ENCODE results near the gene TMCC1. TPM values are rescaled to one million over a fixed set of nuclear protein-coding genes. Genes with fewer than 3 reads are reported as not detected.

The TMCC1 gene
- total RNA-seq, 1 experiment from 2014 or later, result 6.2 TPM

DNA sequence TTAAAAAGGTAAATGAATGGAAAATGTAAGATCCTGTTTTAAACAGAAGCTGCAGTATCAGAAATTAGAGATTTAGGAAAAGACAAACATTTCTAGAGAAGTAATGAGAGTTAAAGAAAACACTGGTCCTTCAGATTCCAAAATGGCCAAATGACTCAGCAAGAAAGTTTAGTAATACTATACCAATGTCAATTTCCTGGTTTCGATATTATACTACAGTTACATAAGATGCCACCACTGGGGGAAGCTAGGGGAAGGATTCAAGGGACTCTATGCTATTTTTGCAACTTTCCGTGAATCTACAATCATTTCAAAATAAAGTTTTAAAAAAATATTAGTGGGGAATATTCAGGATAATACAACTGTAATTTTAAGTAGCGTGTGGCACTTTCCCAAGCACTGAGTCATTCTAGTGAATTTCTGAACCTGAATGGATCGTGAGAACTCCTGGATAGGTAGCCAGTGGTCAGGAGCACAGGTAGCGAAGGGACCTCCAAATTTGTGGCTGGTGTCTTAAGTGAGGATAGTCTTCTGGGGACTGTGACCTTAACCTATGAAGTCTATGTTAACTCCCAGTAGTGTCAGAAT lies 37.6 kb downstream of the TMCC1 start:
- no peaks in the 10 kb centered on the region for H3K9me3 ChIP-seq (ENCODE audit: low read length)
- CTCF ChIA-PET, result no interaction called here
- peak overlapping the region; percentile 34; the same call in 1 of the 2 replicates for H3K9ac ChIP-seq (ENCODE audit: low read length)
- intact Hi-C loops (cut with micrococcal nuclease), result no loop called here
- peak; percentile 47 for DNase-seq
- H4K20me1 ChIP-seq (ENCODE audit: low read length), result no peaks in the 10 kb centered on the region
- BruUV-seq (replicated peaks), result no TSS peak
- POLR2A ChIA-PET (ENCODE audit: unreplicated experiment), result no interaction called here
- no peak for TF ChIP-seq EZH2phosphoT487 (IDR thresholded peaks at IDR 0.05; ENCODE audit: borderline replicate concordance, low read length)
- H3F3A ChIP-seq (ENCODE audit: low read length, unreplicated experiment), result no peaks in the 10 kb centered on the region
- H3K9me2 ChIP-seq (replicated peaks; ENCODE audit: low read length), result no peaks in the 10 kb centered on the region
- peaks cover 9% of the 10 kb centered on the region for H3K79me2 ChIP-seq (ENCODE audit: low read length)
- H3K4me1 ChIP-seq (ENCODE audit: insufficient read depth, low read length), result peaks cover 19% of the 10 kb centered on the region
- ATAC-seq, result peak; percentile 45; the same call in 1 of the 2 replicates
- H3K27ac ChIP-seq (ENCODE audit: low read length), result peak overlapping the region; percentile 71
- peak overlapping the region; percentile 22; the same call in 1 of the 2 replicates for H3K4me2 ChIP-seq (ENCODE audit: low read length)
- no peak overlapping the region for H2AFZ ChIP-seq (ENCODE audit: low read length)
- H3K27me3 ChIP-seq (ENCODE audit: low read length), result no peaks in the 10 kb centered on the region
- H3K4me3 ChIP-seq (ENCODE audit: low read length), result no peak overlapping the region
- peaks cover 8% of the 10 kb centered on the region for H3K36me3 ChIP-seq (ENCODE audit: low read depth, low read length)

DNA sequence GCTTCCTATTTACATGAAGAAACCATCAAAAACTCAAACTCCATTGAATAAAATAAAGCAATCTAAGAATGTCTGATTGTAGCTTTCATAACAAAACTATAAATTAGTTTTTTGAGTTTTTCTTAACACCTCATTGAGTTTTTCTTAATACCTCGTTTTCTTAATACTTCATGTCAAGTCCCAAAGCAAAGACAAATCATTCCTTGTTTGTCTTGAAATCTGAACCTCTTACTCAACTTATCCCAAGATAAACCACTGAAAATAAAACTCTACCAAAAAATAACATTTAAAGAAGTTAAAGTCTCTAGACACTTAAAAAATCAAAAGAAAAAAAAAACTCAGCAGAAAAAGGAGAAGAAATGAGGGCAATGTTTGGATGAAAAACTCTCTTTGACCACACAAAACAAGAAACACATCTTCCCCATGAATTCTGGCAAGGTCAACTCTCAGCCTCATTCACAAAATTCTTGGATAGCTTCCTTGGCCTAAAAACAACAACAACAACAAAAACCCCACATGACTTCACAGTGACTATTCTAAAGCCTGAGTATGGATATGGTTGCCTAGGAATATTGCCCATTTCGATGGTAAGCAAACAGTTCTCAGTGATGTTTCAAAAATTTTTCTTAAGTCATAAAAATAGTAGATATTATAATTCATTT lies 38.2 kb downstream of the TMCC1 start:
- H3K27me3 ChIP-seq (ENCODE audit: low read length), result no peaks in the 10 kb centered on the region
- H2AFZ ChIP-seq (ENCODE audit: low read length), result no peak overlapping the region
- no peaks in the 10 kb centered on the region for H4K20me1 ChIP-seq (ENCODE audit: low read length)
- ChIA-PET POLR2A (ENCODE audit: unreplicated experiment) (no interaction called here), CTCF (no interaction called here)
- H3K36me3 ChIP-seq (ENCODE audit: low read depth, low read length), result peaks cover 9% of the 10 kb centered on the region
- H3F3A ChIP-seq (ENCODE audit: low read length, unreplicated experiment), result no peaks in the 10 kb centered on the region
- intact Hi-C loops (cut with micrococcal nuclease), result no loop called here
- BruUV-seq (replicated peaks), result no TSS peak
- no peak for TF ChIP-seq EZH2 (IDR thresholded peaks at IDR 0.05; ENCODE audit: low read length, unreplicated experiment)
- TF ChIP-seq EZH2phosphoT487 (IDR thresholded peaks at IDR 0.05; ENCODE audit: borderline replicate concordance, low read length), result no peak
- no peak for TF ChIP-seq CTCF (conservative IDR thresholded peaks at IDR 0.05; ENCODE audit: low read depth, low read length)
- peak overlapping the region; percentile 34; the same call in 1 of the 2 replicates for H3K9ac ChIP-seq (ENCODE audit: low read length)
- H3K9me3 ChIP-seq (ENCODE audit: low read length), result no peaks in the 10 kb centered on the region
- H3K9me2 ChIP-seq (replicated peaks; ENCODE audit: low read length), result no peaks in the 10 kb centered on the region
- no peak overlapping the region for H3K4me3 ChIP-seq (ENCODE audit: low read length)
- H3K4me2 ChIP-seq (ENCODE audit: low read length), result no peak overlapping the region
- peak overlapping the region; percentile 71 for H3K27ac ChIP-seq (ENCODE audit: low read length)
- H3K4me1 ChIP-seq (ENCODE audit: insufficient read depth, low read length), result peaks cover 19% of the 10 kb centered on the region
- H3K79me2 ChIP-seq (ENCODE audit: low read length), result peaks cover 9% of the 10 kb centered on the region
- DNase-seq (no peak), ATAC-seq (no peak)

DNA sequence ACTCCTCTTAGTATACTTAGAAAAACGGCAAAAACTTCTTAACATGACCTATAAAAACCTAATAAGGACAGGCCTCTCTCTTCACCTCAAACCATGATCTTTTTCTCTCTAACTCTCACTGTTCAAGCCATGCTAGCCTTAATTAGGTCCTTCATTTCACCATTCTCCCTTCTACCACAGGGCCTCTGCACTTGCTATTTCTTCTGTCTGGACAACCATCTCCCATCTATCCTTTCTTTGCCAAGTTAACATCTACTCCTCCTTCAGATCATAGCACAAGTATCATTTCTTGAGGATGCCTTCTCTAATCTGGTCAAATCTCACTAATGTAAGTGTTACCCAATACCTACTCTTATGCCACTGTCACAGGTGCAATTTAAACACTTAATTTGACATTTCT lies 39.1 kb downstream of the TMCC1 start:
- Histone ChIP-seq H3K4me1 (ENCODE audit: insufficient read depth, low read length) (peaks cover 19% of the 10 kb centered on the region), H3K79me2 (ENCODE audit: low read length) (peaks cover 9% of the 10 kb centered on the region), H3K27me3 (ENCODE audit: low read length) (no peaks in the 10 kb centered on the region), H3K4me2 (ENCODE audit: low read length) (no peak overlapping the region), H2AFZ (ENCODE audit: low read length) (no peak overlapping the region), H3K4me3 (ENCODE audit: low read length) (no peak overlapping the region), H3K27ac (ENCODE audit: low read length) (no peak overlapping the region), H4K20me1 (ENCODE audit: low read length) (no peaks in the 10 kb centered on the region), H3K9me2 (replicated peaks; ENCODE audit: low read length) (no peaks in the 10 kb centered on the region), H3F3A (ENCODE audit: low read length, unreplicated experiment) (no peaks in the 10 kb centered on the region), H3K9ac (ENCODE audit: low read length) (no peak overlapping the region), H3K36me3 (ENCODE audit: low read depth, low read length) (peaks cover 12% of the 10 kb centered on the region), H3K9me3 (ENCODE audit: low read length) (no peaks in the 10 kb centered on the region)
- ChIA-PET CTCF (no interaction called here), POLR2A (ENCODE audit: unreplicated experiment) (no interaction called here)
- TF ChIP-seq EZH2phosphoT487 (IDR thresholded peaks at IDR 0.05; ENCODE audit: borderline replicate concordance, low read length), result no peak
- TF ChIP-seq CTCF (conservative IDR thresholded peaks at IDR 0.05; ENCODE audit: low read depth, low read length), result no peak
- no peak for TF ChIP-seq EZH2 (IDR thresholded peaks at IDR 0.05; ENCODE audit: low read length, unreplicated experiment)
- no peak for DNase-seq
- BruUV-seq (replicated peaks), result no TSS peak
- ATAC-seq, result no peak
- intact Hi-C loops (cut with micrococcal nuclease), result no loop called here
